Measurements from ENCODE around the gene PLEKHA8.

Gene PLEKHA8

GRCh38 chr7:30049173-30049572, 21.0 kb downstream of the PLEKHA8 start:
- no peak for TF ChIP-seq RAD21 (IDR thresholded peaks at IDR 0.05; ENCODE audit: low read depth)
- TF ChIP-seq YY1 (IDR thresholded peaks at IDR 0.05; ENCODE audit: low read depth) = no peak
- TF ChIP-seq NFIC (IDR thresholded peaks at IDR 0.05) = no peak
- no peak for TF ChIP-seq ZBTB7A (IDR thresholded peaks at IDR 0.05; ENCODE audit: low read depth)
- TF ChIP-seq EGR1 (IDR thresholded peaks at IDR 0.05) = no peak
- no peak for TF ChIP-seq TCF12 (IDR thresholded peaks at IDR 0.05; ENCODE audit: low read depth)

- TF ChIP-seq REST (IDR thresholded peaks at IDR 0.05; ENCODE audit: low read depth) (no peak), CREB1 (IDR thresholded peaks at IDR 0.05; ENCODE audit: low read depth) (no peak), EGR1 (IDR thresholded peaks at IDR 0.05) (no peak), TAF1 (IDR thresholded peaks at IDR 0.05; ENCODE audit: low read depth) (no peak)
Observed at GRCh38 chr7:30053068-30053467, 24.9 kb downstream of the PLEKHA8 start.

GRCh38 chr7:30057741-30058140, 29.5 kb downstream of the PLEKHA8 start:
- TF ChIP-seq MAX (IDR thresholded peaks at IDR 0.05) (no peak), ZBTB7A (IDR thresholded peaks at IDR 0.05; ENCODE audit: low read depth) (no peak), RAD21 (IDR thresholded peaks at IDR 0.05; ENCODE audit: low read depth) (no peak), TEAD4 (IDR thresholded peaks at IDR 0.05) (no peak), EGR1 (IDR thresholded peaks at IDR 0.05) (no peak), FOXM1 (IDR thresholded peaks at IDR 0.05; ENCODE audit: borderline replicate concordance, low read depth) (no peak), REST (IDR thresholded peaks at IDR 0.05; ENCODE audit: low read depth) (no peak), EP300 (IDR thresholded peaks at IDR 0.05; ENCODE audit: borderline replicate concordance) (no peak)

- TF ChIP-seq RAD21 (IDR thresholded peaks at IDR 0.05; ENCODE audit: low read depth) = peak; percentile 14; the same call in 1 of the 2 replicates
Observed at GRCh38 chr7:30061786-30062185, 33.6 kb downstream of the PLEKHA8 start.

GRCh38 chr7:30062587-30062986, 34.4 kb downstream of the PLEKHA8 start:
- TF ChIP-seq CEBPB (IDR thresholded peaks at IDR 0.05) (no peak), CREB1 (IDR thresholded peaks at IDR 0.05; ENCODE audit: low read depth) (no peak), NFIC (IDR thresholded peaks at IDR 0.05) (no peak), USF1 (IDR thresholded peaks at IDR 0.05) (no peak), RAD21 (IDR thresholded peaks at IDR 0.05; ENCODE audit: low read depth) (peak; percentile 68)

GRCh38 chr7:30065746-30066145, 37.5 kb downstream of the PLEKHA8 start:
- TF ChIP-seq TAF1 (IDR thresholded peaks at IDR 0.05; ENCODE audit: low read depth) (no peak), CREB1 (IDR thresholded peaks at IDR 0.05; ENCODE audit: low read depth) (no peak), RAD21 (IDR thresholded peaks at IDR 0.05; ENCODE audit: low read depth) (no peak), EP300 (IDR thresholded peaks at IDR 0.05; ENCODE audit: borderline replicate concordance) (no peak), TEAD4 (IDR thresholded peaks at IDR 0.05) (no peak), MAX (IDR thresholded peaks at IDR 0.05) (no peak), TCF12 (IDR thresholded peaks at IDR 0.05; ENCODE audit: low read depth) (no peak), USF1 (IDR thresholded peaks at IDR 0.05) (no peak), NFIC (IDR thresholded peaks at IDR 0.05) (no peak), REST (IDR thresholded peaks at IDR 0.05; ENCODE audit: low read depth) (no peak), FOXM1 (IDR thresholded peaks at IDR 0.05; ENCODE audit: borderline replicate concordance, low read depth) (no peak), CEBPB (IDR thresholded peaks at IDR 0.05) (no peak), ZBTB7A (IDR thresholded peaks at IDR 0.05; ENCODE audit: low read depth) (no peak)

Data from Ishikawa (cell line).